Upper lobe of left lung (tissue), 4 donors: Measurements from ENCODE around the gene SPSB4.

Experiments used
- CTCF ChIP-seq, 6 experiments: fragments of 450-650 bp in 4 of 6; fragments of 200-600 bp in 2 of 6; sonication (generic) in 2 of 6; IDR thresholded peaks; one replicate each; pipeline ENCODE4 v1.5.1; 2016 to 2019; ENCODE audit warnings: antibody characterized with exemption in 6 of 6
- POLR2A ChIP-seq, 4 donors: fragments of 450-650 bp; IDR thresholded peaks; one replicate each; pipeline ENCODE4 v1.5.1; 2016 to 2017; ENCODE audit warnings: antibody characterized with exemption in 4 of 4, mild to moderate bottlenecking in 2 of 4
- POLR2AphosphoS5 ChIP-seq, 2 donors: sonication (generic); formaldehyde crosslinking; IDR thresholded peaks; one replicate each; pipeline ENCODE4 v1.5.1; 2017; ENCODE audit warnings: antibody characterized with exemption in 2 of 2

- TF ChIP-seq POLR2AphosphoS5 (IDR thresholded peaks at IDR 0.05) (no peak), POLR2A (IDR thresholded peaks at IDR 0.05) (no peak), CTCF (IDR thresholded peaks at IDR 0.05) (no peak)
These were observed 1.5 kb upstream of the SPSB4 start for GRCh38 chr3:141049681-141050080.
